Sigmoid colon (tissue), 7 donors: ENCODE results near the gene CST6. TPM values are rescaled to one million over a fixed set of nuclear protein-coding genes. Genes with fewer than 3 reads are reported as not detected.

Source experiments
- DNase-seq: peaks from one replicate; pipeline ENCODE4 v3.0.0-alpha.2; 2019
- H3K27ac ChIP-seq, 4 donors: fragments of 200-600 bp; sonication (generic); one replicate each; pipeline ENCODE4 v1.5.1; 2016 to 2019; ENCODE audit warnings: mild to moderate bottlenecking in 1 of 4
- H3K27me3 ChIP-seq, 3 donors: fragments of 200-600 bp; sonication (generic); one replicate each; pipeline ENCODE4 v1.5.1; 2019; ENCODE audit warnings: mild to moderate bottlenecking in 1 of 3
- H3K36me3 ChIP-seq, 4 donors: fragments of 200-600 bp; sonication (generic); one replicate each; pipeline ENCODE4 v1.5.1; 2016 to 2019
- H3K4me1 ChIP-seq, 4 donors: fragments of 200-600 bp; sonication (generic); one replicate each; pipeline ENCODE4 v1.5.1; 2017 to 2019
- H3K4me3 ChIP-seq, 4 donors: fragments of 200-600 bp; sonication (generic); one replicate each; pipeline ENCODE4 v1.5.1; 2017 to 2019; ENCODE audit warnings: mild to moderate bottlenecking in 2 of 4, moderate library complexity in 1 of 4
- H3K9me3 ChIP-seq, 4 donors: fragments of 200-600 bp in 3 of 4; sonication (generic) in 3 of 4; one replicate each; pipeline versions ENCODE4 v1.5.1 to v1.6.1; 2013 to 2019
- EP300 ChIP-seq, 4 donors: sonication (generic); formaldehyde crosslinking; IDR thresholded peaks; one replicate each; pipeline ENCODE4 v1.6.1; 2017; ENCODE audit warnings: antibody characterized with exemption in 4 of 4
- POLR2A ChIP-seq, 2 donors: fragments of 450-650 bp; IDR thresholded peaks; one replicate each; pipeline ENCODE4 v1.6.1; 2016; ENCODE audit warnings: antibody characterized with exemption in 2 of 2, mild to moderate bottlenecking in 2 of 2, moderate library complexity in 2 of 2
- POLR2AphosphoS5 ChIP-seq, 4 donors: sonication (generic); formaldehyde crosslinking; IDR thresholded peaks; one replicate each; pipeline ENCODE4 v1.6.1; 2017; ENCODE audit warnings: antibody characterized with exemption in 4 of 4
- WGBS, 2 donors: extraction: QIAGEN DNeasy Blood & Tissue Kit; methylation state at CpG; one replicate each; pipeline ENCODE4 v1.1.7; 2013; 5-methylcytosine and 5-hydroxymethylcytosine counted together
- intact Hi-C: fragments of 100-400 bp; cut with DNase I; formaldehyde crosslinking; loops from one replicate; pipeline ENCODE4 v1.15.1; 2023
- polyA plus RNA-seq, 3 donors: library from polyadenylated mRNA; stranded (reverse); fragments of 200-250 nt; gene quantifications; one replicate each; pipeline ENCODE4 v1.2.3, GENCODE V29; 2013
- total RNA-seq, 4 donors: library from RNA; depleted of rRNA; stranded (reverse); fragments of >200 nt; gene quantifications; one replicate each; pipeline ENCODE4 v1.1.0, GENCODE V29; 2016
- TF ChIP-seq, protein P1 (sequence below), 4 experiments: fragments of 450-650 bp in 3 of 4; fragments of 200-600 bp in 1 of 4; IDR thresholded peaks; one replicate each; pipeline ENCODE4 v1.5.1; 2016 to 2019; ENCODE audit warnings: antibody characterized with exemption in 4 of 4, mild to moderate bottlenecking in 3 of 4, moderate library complexity in 2 of 4
- donor health status: healthy with polysubstance abuse.
- donor health status: Bipolar disorder and iron deficiency.
- donor health status: healthy.

CST6 gene
- total and polyA plus RNA-seq, 7 donors, result 0.10 to 1.2 TPM; not detected in 5

DNA sequence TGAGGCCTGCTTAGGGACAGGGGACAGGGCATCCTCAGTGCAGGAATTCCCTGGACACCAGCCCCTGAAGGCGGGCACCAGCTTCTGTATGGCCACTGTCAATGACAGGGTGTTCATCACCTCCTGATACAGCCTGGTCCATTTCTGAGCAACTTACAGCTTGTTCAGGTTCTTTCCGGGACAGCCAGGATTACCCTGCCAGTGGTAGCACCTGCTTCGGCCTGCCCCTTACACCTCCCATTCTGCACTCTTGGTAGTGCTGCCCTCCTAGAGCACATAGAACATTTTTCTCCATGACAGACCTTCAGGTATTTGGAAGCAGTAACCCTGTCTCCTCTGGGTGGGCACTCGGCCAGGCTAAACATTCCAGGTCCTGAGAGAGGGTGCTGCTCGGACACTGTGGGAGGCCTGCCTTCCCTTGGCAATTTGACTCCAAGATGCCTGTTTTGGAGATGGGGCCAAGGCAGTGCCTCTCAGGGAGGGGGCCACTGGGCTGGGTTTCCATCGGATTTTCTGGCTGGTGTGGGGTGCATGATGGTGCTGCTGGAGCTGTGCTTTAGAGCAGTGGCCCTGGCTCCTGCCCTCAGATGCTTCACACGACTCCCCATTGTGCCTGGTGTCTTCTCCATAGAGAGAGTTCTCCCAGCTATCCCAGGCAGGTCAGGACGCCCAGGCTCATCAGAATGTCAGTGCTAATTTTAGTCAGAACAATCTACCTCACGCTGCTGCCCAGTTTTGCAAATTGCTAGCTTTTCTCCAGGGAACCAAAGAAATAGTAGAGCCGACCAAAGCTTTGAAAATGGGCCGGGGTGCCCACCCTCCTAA is 35.9 kb downstream of the CST6 start:
- H3K27ac ChIP-seq, result peak overlapping the region in 1 of 4 donors; percentile 75
- H3K4me1 ChIP-seq, result peaks cover 0 to 23% (median 13%) of the 10 kb centered on the region in 4 donors
- H3K36me3 ChIP-seq, result no peaks in the 10 kb centered on the region
- DNase-seq, result no peak
- no peak overlapping the region for H3K4me3 ChIP-seq
- no peak for TF ChIP-seq EP300 (IDR thresholded peaks at IDR 0.05)
- TF ChIP-seq, protein P1, sequence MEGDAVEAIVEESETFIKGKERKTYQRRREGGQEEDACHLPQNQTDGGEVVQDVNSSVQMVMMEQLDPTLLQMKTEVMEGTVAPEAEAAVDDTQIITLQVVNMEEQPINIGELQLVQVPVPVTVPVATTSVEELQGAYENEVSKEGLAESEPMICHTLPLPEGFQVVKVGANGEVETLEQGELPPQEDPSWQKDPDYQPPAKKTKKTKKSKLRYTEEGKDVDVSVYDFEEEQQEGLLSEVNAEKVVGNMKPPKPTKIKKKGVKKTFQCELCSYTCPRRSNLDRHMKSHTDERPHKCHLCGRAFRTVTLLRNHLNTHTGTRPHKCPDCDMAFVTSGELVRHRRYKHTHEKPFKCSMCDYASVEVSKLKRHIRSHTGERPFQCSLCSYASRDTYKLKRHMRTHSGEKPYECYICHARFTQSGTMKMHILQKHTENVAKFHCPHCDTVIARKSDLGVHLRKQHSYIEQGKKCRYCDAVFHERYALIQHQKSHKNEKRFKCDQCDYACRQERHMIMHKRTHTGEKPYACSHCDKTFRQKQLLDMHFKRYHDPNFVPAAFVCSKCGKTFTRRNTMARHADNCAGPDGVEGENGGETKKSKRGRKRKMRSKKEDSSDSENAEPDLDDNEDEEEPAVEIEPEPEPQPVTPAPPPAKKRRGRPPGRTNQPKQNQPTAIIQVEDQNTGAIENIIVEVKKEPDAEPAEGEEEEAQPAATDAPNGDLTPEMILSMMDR (IDR thresholded peaks at IDR 0.05), result no peak
- no peak for TF ChIP-seq POLR2A (IDR thresholded peaks at IDR 0.05)
- no peak for TF ChIP-seq POLR2AphosphoS5 (IDR thresholded peaks at IDR 0.05)
- WGBS, 2 donors, result 80 to 87% methylated on average over 11 of the region's 11 CpGs
- no peaks in the 10 kb centered on the region for H3K9me3 ChIP-seq
- intact Hi-C loops, result no loop called here
- H3K27me3 ChIP-seq, result peaks cover 14 to 26% (median 21%) of the 10 kb centered on the region in 3 donors

DNA sequence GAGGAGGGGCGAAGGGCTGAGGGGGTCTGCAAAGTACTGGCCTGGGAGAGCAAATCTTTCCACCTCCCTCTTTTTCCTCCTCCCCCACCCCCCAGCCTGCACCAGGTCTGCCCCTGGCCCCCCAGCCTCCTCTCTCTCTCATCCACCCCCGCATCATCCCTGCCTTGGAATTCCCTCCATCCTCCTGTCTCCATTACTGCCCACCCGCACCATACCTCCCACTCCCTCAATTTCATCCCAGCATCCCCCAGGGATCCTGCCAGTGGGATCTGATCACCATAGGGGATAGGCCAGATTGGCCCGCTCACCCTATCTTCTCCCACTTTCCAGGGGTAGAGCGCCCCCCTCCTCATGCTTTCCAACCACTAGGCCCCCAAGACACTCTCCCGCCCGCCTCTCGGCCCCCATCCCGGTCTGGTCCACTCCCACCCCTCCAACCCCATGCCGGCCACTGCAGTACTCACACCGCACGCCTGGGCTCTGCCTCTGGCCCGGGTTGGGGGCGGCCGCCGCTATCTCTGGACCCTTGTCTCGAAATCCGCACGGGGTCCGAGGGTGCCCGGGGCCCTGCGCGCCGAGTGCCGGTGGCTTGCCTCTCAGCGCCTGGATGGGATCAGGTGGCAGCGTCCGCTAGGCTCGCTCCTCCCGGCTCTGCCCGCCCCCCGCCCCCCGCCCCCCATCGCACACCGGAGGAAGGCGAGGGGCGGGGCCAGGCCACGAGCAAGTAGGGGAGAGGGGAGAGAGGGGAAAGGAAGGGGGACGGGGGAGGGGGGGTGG is 36.9 kb downstream of the CST6 start, which contains the start of gene GAL3ST3:
TSS of gene GAL3ST3 (minus strand) at position 615 of the 777 bp plus-strand sequence. CDS start 3,746 bp downstream, outside the sequence.
- TF ChIP-seq, protein P1 (IDR thresholded peaks at IDR 0.05), result no peak
- no peak for TF ChIP-seq EP300 (IDR thresholded peaks at IDR 0.05)
- no peak for TF ChIP-seq POLR2A (IDR thresholded peaks at IDR 0.05)
- no peak for TF ChIP-seq POLR2AphosphoS5 (IDR thresholded peaks at IDR 0.05)
- Histone ChIP-seq H3K4me1 (peaks cover 0 to 33% (median 22%) of the 10 kb centered on the region in 4 donors), H3K9me3 (no peaks in the 10 kb centered on the region), H3K27me3 (peaks cover 14 to 26% (median 21%) of the 10 kb centered on the region in 3 donors), H3K36me3 (peaks cover 0 to 3% (median 0%) of the 10 kb centered on the region in 4 donors), H3K4me3 (no peak within 1 kb of the TSS), H3K27ac (peak within 1 kb of the TSS in 1 of 4 donors; percentile 75)
- DNase-seq, result no peak
- intact Hi-C loops, result no loop called here
- WGBS, 2 donors, result 14 to 35% methylated on average over 39 of the region's 39 CpGs

DNA sequence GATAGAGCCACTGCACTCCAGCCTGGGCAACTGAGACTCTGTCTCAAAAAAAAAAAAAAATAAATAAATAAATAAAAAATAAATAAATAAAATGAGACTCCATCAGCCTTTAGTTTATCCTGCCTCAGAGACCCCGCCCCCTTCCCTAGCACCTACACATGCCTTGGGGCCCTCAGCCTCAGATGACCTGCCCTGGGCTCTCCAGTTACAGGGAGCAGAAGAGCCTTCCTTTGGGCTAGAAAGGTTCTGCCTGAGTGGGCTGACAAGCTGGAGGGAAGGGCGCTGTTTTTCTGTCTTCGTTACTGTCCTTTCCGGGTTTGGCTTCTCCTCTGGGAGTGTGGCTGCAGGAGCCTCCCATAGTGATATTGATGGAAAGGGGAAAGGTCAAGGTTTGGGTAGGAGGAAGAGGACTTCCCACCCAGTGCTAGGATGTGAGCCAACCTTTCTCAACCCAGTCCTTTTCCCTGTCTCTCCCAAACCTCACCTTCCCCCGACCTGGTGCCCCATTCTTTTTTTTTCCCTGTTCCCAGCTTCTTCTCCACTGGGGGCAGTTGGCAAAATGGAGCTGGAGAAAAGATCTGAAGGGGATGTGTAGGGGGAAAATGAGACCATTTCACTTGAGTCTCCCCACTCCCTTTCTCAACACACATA is 38.9 kb downstream of the CST6 start:
- intact Hi-C loops, result loop anchor here (5.0 kb wide), 1 partner anchor 48 kb away; the partner anchor contains the start of genes BANF1 and EIF1AD
- no peak for DNase-seq
- no peaks in the 10 kb centered on the region for H3K9me3 ChIP-seq
- H3K36me3 ChIP-seq, result peaks cover 12 to 23% (median 14%) of the 10 kb centered on the region in 4 donors
- H3K4me1 ChIP-seq, result peaks cover 0 to 33% (median 23%) of the 10 kb centered on the region in 4 donors
- TF ChIP-seq EP300 (IDR thresholded peaks at IDR 0.05) (no peak), POLR2A (IDR thresholded peaks at IDR 0.05) (no peak), POLR2AphosphoS5 (IDR thresholded peaks at IDR 0.05) (no peak)
- TF ChIP-seq, protein P1 (IDR thresholded peaks at IDR 0.05), result no peak
- H3K27ac ChIP-seq, result peak overlapping the region; percentile 84 to 90 (median 87)
- no peak overlapping the region for H3K4me3 ChIP-seq
- 73 to 89% methylated on average over 5 of the region's 5 CpGs for WGBS, 2 donors
- peaks cover 14 to 26% (median 21%) of the 10 kb centered on the region in 3 donors for H3K27me3 ChIP-seq

DNA sequence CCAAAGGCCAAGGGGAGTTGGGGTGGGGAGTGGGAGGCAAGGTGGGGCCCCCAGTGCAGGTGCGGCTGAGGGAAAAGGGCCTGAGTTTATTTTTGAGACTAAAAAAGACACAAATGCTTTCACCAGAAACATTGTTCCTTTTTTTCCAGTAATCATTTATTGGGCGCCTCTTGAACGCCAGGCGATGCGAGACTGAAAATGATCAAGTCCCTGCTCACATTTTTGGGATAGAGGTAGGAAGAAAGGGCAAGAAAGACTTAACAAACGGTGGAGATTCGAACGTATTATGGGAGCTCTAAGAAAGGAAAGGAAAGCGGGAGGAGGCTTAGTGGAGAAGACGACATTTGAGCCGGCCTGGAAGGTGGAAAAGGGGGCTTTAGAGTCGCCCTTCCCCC is 39.6 kb downstream of the CST6 start:
- H3K27me3 ChIP-seq, result peaks cover 14 to 26% (median 21%) of the 10 kb centered on the region in 3 donors
- DNase-seq, result no peak
- no peaks in the 10 kb centered on the region for H3K9me3 ChIP-seq
- H3K36me3 ChIP-seq, result peaks cover 13 to 30% (median 20%) of the 10 kb centered on the region in 4 donors
- TF ChIP-seq POLR2AphosphoS5 (IDR thresholded peaks at IDR 0.05) (no peak), EP300 (IDR thresholded peaks at IDR 0.05) (no peak), POLR2A (IDR thresholded peaks at IDR 0.05) (no peak)
- TF ChIP-seq, protein P1 (IDR thresholded peaks at IDR 0.05), result no peak
- intact Hi-C loops, result loop anchor here (5.0 kb wide), 1 partner anchor 49 kb away; the partner anchor contains the start of genes BANF1 and EIF1AD
- peaks cover 0 to 33% (median 23%) of the 10 kb centered on the region in 4 donors for H3K4me1 ChIP-seq
- peak overlapping the region; percentile 85 to 98 (median 91) for H3K4me3 ChIP-seq
- WGBS, 2 donors, result 18 to 24% methylated on average over 12 of the region's 12 CpGs
- H3K27ac ChIP-seq, result peak overlapping the region; percentile 84 to 90 (median 87)
